DMS 273 (cell line): ENCODE measurements around the gene OR2AG2.

ENCODE experiments used
- DNase-seq: peaks from one replicate; lab custom pipeline; 2025; ENCODE audit not compliant: unreplicated experiment; lab: John Stamatoyannopoulos, UW

The OR2AG2 gene

DNA sequence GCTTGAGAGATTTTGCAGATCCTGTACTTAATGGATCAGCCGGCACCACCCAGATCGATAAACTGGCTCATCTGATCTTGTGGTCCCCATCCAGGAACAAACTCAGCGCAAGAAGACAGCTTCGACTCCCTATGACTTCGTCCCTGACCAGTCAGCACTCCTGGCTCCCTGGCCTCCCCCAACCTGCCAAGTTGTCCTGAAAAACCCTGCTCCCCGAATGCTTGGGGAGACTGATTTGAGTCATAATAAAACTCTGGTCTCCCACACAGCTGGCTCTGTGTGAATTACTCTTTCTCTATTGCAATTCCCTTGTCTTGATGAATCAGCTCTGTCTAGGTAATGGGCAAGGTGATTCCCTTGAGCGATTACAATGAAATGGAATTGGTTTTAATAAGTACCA, 29.5 kb downstream of the OR2AG2 start:
- DNase-seq: no peak

DNA sequence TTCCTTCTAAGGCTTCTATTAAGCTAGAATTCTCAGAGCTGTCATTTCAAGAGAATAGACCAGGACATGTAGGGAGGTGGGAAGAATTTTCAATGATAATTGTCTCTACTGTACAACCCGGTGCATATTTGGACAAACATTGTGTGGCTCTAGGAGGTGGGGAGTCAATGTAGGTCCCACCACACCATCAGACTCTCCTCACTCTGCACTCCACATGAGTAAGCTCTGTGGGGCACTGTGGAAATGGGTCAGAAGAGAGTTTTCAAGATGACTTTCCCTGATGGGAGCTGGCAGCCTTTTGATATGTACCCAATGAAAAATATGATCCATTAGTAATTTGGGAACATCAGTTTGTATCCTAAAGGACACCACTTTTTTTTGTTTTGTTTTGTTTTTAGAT, 33.2 kb downstream of the OR2AG2 start:
- no peak for DNase-seq

DNA sequence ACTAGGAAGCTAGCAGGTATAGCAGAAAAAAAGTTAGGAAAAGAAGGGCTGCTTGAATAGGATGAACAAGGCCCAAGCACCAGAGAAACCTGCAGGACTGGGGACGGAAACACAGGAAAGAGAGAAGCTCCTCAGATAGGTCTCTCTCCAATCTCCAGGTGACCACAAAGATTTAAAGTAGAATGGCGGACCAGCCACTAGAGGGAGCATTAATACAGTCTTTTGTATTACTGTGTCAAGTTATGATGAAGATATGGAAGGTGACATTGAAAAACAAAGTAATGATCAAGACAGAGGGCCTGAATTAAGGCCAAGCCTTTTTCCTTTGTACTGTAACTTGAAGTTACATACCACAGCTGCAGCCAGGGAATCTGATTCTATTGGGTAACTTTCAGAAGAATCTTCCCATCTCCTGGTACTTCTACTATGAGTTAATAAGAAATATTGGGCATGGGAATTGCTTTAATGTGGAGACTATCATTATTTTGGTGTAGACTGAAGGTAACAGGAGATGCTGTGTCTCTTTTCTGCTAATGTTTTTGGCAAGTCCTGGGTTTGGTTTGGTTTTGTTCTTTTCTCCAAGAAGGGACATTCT, 33.8 kb downstream of the OR2AG2 start:
- DNase-seq: peak; percentile 51

DNA sequence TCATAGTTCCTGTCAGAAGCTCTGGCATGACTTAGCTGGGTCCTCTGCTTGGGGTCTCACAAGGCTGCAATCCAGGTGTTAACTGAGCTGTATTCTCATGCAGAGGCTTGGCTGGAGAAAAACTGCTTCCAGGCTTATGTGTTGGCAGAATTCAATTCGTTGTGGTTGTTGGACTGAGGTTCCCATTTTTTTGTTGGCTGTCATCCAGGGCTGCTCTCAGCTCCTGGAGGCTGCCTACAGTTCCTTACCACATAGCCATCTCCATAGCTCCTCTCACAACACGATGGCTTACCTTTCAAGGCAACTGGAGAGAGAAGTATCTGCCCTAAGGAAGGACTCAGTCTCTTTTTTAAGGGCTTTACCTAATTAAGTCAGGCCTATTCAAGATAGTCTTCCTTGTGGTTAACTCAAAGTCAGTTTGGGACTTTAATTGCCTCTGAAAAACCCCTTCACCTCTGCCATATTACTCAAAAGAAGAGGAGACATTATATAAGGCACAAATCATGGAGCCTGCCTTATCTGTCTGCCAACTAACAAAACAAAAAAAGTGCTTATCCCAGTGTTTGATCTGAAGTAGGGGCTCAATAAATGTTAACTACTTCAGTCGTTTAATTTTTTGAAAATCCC, 35.2 kb downstream of the OR2AG2 start:
- no peak for DNase-seq

DNA sequence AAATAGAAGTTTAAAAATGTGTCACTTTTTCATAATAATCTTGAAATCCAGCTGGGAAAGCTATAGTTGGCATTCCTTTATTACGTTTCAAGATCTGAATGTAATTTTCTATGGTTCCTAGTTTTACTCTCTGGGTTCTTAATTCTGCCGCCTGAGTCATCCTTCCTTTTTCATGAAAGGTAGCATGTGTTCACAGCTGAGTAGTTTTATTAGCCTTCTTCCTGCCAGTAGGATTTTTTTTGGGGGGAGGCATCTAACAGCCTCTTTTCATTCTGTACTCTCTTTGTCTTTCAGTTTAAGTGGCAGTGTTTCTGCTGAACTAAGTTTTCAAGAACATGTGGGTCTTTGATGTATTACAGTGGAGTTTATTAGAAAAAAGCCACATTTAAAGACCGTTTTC, 36.5 kb downstream of the OR2AG2 start:
- DNase-seq: no peak

DNA sequence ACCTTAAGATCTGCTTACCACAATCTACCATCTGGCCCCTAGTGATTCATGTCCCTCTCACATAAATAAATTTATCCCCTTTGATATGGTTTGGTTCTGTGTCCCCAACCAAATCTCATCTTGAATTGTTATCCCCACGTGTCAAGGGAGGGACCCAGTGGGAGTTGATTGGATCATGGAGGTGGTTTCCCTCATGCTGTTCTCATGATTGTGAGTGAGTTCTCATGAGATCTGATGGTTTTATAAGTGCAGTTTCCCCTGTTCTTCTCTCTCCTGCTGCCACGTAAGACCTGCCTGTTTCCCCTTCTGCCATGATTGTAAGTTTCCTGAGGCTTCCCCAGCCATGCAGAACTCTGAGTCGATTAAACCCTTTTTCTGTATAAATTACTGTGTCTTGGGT, 37.2 kb downstream of the OR2AG2 start:
- DNase-seq: no peak

GRCh38 chr11:6733326-6734275, 38.2 kb downstream of the OR2AG2 start:
- no peak for DNase-seq

- DNase-seq: no peak
Observed at GRCh38 chr11:6727971-6728760, 43.6 kb downstream of the OR2AG2 start.

GRCh38 chr11:6725386-6725896, 46.3 kb downstream of the OR2AG2 start:
- DNase-seq: no peak

GRCh38 chr11:6724013-6724412, 47.8 kb downstream of the OR2AG2 start:
- DNase-seq: no peak

- no peak for DNase-seq
Observed at GRCh38 chr11:6721343-6721742, 50.4 kb downstream of the OR2AG2 start.

- DNase-seq: no peak
Observed at GRCh38 chr11:6719576-6719975, 52.2 kb downstream of the OR2AG2 start.

GRCh38 chr11:6717426-6717825, 54.4 kb downstream of the OR2AG2 start:
- DNase-seq: no peak
